Liver (tissue), 9 donors: ENCODE measurements around the gene PHKG2. TPM values are rescaled to one million over a fixed set of nuclear protein-coding genes. Genes with fewer than 3 reads are reported as not detected.
"Not testable (repeated sequence)": the region's sequence is repeated elsewhere in the genome, so short reads cannot be mapped to it uniquely, and the experiment has no call there.

ENCODE experiments used
- DNase-seq: peaks from one replicate; pipeline ENCODE4 v3.0.0-alpha.2; 2017; ENCODE audit warnings: low spot score
- H3K27ac ChIP-seq, 2 donors: one replicate each; pipeline ENCODE4 v1.7.0; 2013; ENCODE audit warnings: inconsistent platforms in 2 of 2, low read length in 2 of 2, control low read depth in 1 of 2, low read depth in 1 of 2, mild to moderate bottlenecking in 1 of 2
- H3K27me3 ChIP-seq, 4 donors: one replicate each; pipeline versions ENCODE4 v1.6.1 to v1.7.0; 2013; ENCODE audit warnings: low read length in 3 of 4, inconsistent platforms in 1 of 4, mild to moderate bottlenecking in 1 of 4, moderate library complexity in 1 of 4; ENCODE audit not compliant: control insufficient read depth in 4 of 4, insufficient read depth in 4 of 4
- H3K36me3 ChIP-seq, 4 donors: one replicate each; pipeline versions ENCODE4 v1.6.1 to v1.7.0; 2013; ENCODE audit warnings: low read length in 3 of 4, mild to moderate bottlenecking in 3 of 4, low read depth in 1 of 4, moderate library complexity in 1 of 4; ENCODE audit not compliant: control insufficient read depth in 4 of 4, insufficient read depth in 3 of 4
- H3K4me1 ChIP-seq, 4 donors: one replicate each; pipeline versions ENCODE4 v1.6.1 to v1.7.0; 2013; ENCODE audit warnings: low read length in 3 of 4, mild to moderate bottlenecking in 3 of 4, moderate library complexity in 1 of 4; ENCODE audit not compliant: control insufficient read depth in 4 of 4, insufficient read depth in 4 of 4
- H3K4me3 ChIP-seq, 3 donors: one replicate each; pipeline versions ENCODE4 v1.6.1 to v1.7.0; 2013; ENCODE audit warnings: low read length in 3 of 3, control low read depth in 1 of 3, low read depth in 1 of 3, mild to moderate bottlenecking in 1 of 3
- H3K9ac ChIP-seq, 2 donors: one replicate each; pipeline ENCODE4 v1.7.0; 2013; ENCODE audit warnings: low read length in 2 of 2, mild to moderate bottlenecking in 2 of 2, moderate library complexity in 2 of 2, control low read depth in 1 of 2, low read depth in 1 of 2
- H3K9me3 ChIP-seq, 4 donors: one replicate each; pipeline versions ENCODE4 v1.6.1 to v1.7.0; 2013; ENCODE audit warnings: low read length in 3 of 4; ENCODE audit not compliant: control insufficient read depth in 4 of 4
- EGR1 ChIP-seq, 2 donors: IDR thresholded peaks; 2 replicates each; pipeline ENCODE4 v1.6.1; 2016 to 2018; ENCODE audit warnings: antibody characterized with exemption in 2 of 2, low read depth in 2 of 2
- FOXA1 ChIP-seq: IDR thresholded peaks from 2 replicates; pipeline ENCODE4 v1.6.1; 2016; ENCODE audit warnings: antibody characterized with exemption
- FOXA2 ChIP-seq: IDR thresholded peaks from 2 replicates; pipeline ENCODE4 v1.6.1; 2016; ENCODE audit warnings: antibody characterized with exemption
- GABPA ChIP-seq, 2 donors: IDR thresholded peaks in 1 of 2; conservative IDR thresholded peaks in 1 of 2; 2 replicates each; pipeline ENCODE4 v1.6.1; 2016; ENCODE audit warnings: antibody characterized with exemption in 2 of 2, mild to moderate bottlenecking in 1 of 2, moderate library complexity in 1 of 2
- HNF4A ChIP-seq, 2 donors: conservative IDR thresholded peaks; 2 replicates each; pipeline ENCODE4 v1.6.1; 2016; ENCODE audit warnings: antibody characterized with exemption in 2 of 2, mild to moderate bottlenecking in 2 of 2
- HNF4G ChIP-seq: IDR thresholded peaks from 2 replicates; pipeline ENCODE4 v1.6.1; 2016; ENCODE audit warnings: antibody characterized with exemption
- JUND ChIP-seq, 2 donors: IDR thresholded peaks; 2 replicates each; pipeline ENCODE4 v1.6.1; 2016; ENCODE audit warnings: antibody characterized with exemption in 2 of 2
- NR2F2 ChIP-seq: IDR thresholded peaks from 2 replicates; pipeline ENCODE4 v1.6.1; 2016; ENCODE audit warnings: antibody characterized with exemption
- RAD21 ChIP-seq, 2 donors: IDR thresholded peaks; 2 replicates each; pipeline ENCODE4 v1.6.1; 2016; ENCODE audit warnings: antibody characterized with exemption in 2 of 2, mild to moderate bottlenecking in 2 of 2
- RXRA ChIP-seq, 2 donors: IDR thresholded peaks; 2 replicates each; pipeline ENCODE4 v1.6.1; 2017 to 2018; ENCODE audit warnings: antibody characterized with exemption in 2 of 2, mild to moderate bottlenecking in 1 of 2
- SP1 ChIP-seq: IDR thresholded peaks from 2 replicates; pipeline ENCODE4 v1.6.1; 2018; ENCODE audit warnings: antibody characterized with exemption, mild to moderate bottlenecking
- TAF1 ChIP-seq: conservative IDR thresholded peaks from 2 replicates; pipeline ENCODE4 v1.6.1; 2016; ENCODE audit warnings: antibody characterized with exemption, mild to moderate bottlenecking
- YY1 ChIP-seq: IDR thresholded peaks from 2 replicates; pipeline ENCODE4 v1.6.1; 2016; ENCODE audit warnings: antibody characterized with exemption, mild to moderate bottlenecking
- WGBS: extraction: QIAGEN DNeasy Blood & Tissue Kit; methylation state at CpG from one replicate; pipeline ENCODE4 v1.1.7; 2013; 5-methylcytosine and 5-hydroxymethylcytosine counted together
- polyA plus RNA-seq, 2 donors: library from polyadenylated mRNA; stranded (reverse) in 1 of 2; unstranded in 1 of 2; fragments of 200-250 nt in 1 of 2; fragments of >200 nt in 1 of 2; fragmentation: Nextera tagmentation in 1 of 2; extraction: Ambion mirVana in 1 of 2; gene quantifications; one replicate each; pipeline versions ENCODE4 v1.2.1 to v1.2.3, GENCODE V29; 2013 to 2015
- total RNA-seq, 2 donors: library from RNA; depleted of rRNA; stranded (reverse); fragments of >200 nt; gene quantifications; one replicate each; pipeline ENCODE4 v1.2.3, GENCODE V29; 2014
- TF ChIP-seq, protein P1 (sequence below): IDR thresholded peaks from 2 replicates; pipeline ENCODE4 v1.6.1; 2016; ENCODE audit warnings: antibody characterized with exemption
- TF ChIP-seq, protein P2 (sequence below): IDR thresholded peaks from 2 replicates; pipeline ENCODE4 v1.6.1; 2016; ENCODE audit warnings: antibody characterized with exemption
- TF ChIP-seq, protein P3 (sequence below): IDR thresholded peaks from 2 replicates; pipeline ENCODE4 v1.6.1; 2016; ENCODE audit warnings: antibody characterized with exemption
- TF ChIP-seq, protein P4 (sequence below): IDR thresholded peaks from 2 replicates; pipeline ENCODE4 v1.6.1; 2016; ENCODE audit warnings: antibody characterized with exemption, mild to moderate bottlenecking
- TF ChIP-seq, protein P5 (sequence below): fragments of 150-350 bp; IDR thresholded peaks from 2 replicates; pipeline ENCODE4 v1.5.1; 2017; ENCODE audit warnings: improper control_type of control experiment, low read depth, low read length; ENCODE audit not compliant: missing input control
- donor health status: healthy.
- donor health status: healthy.
- donor health status: healthy.
- donor health status: healthy.
- donor health status: healthy.

PHKG2 gene
- total and polyA plus RNA-seq, 4 donors, result 9.2 to 21.2 (median 17.9) TPM

DNA sequence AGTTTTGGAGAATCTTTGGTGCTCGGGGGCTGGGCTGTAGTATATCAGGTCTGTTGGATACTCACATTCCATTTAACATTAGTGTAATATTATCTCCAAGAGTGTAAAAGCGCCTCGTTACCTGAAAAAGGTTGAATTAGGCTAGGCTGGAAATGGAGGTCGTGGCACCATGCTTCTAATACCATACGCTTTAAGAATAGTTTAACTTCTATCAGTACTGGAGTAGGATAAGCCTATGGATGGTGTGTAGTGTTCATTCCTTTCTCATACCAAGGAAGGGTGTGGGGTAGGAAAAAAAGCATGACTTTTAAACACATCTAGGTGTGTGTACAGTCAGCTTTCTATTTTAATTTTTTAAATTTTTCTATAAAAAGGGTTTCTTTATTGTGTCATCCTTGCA lies 47.3 kb upstream of the PHKG2 start:
- H3K27ac ChIP-seq, result no peak overlapping the region
- H3K27me3 ChIP-seq, result no peaks in the 10 kb centered on the region
- H3K36me3 ChIP-seq, result peaks cover 15 to 36% (median 25%) of the 10 kb centered on the region in 4 donors
- H3K4me3 ChIP-seq, result no peak overlapping the region
- no peak overlapping the region for H3K9ac ChIP-seq
- H3K9me3 ChIP-seq, result no peaks in the 10 kb centered on the region
- peaks cover 0 to 24% (median 20%) of the 10 kb centered on the region in 4 donors for H3K4me1 ChIP-seq
- TF ChIP-seq SP1, result no peak
- TF ChIP-seq, protein P1, sequence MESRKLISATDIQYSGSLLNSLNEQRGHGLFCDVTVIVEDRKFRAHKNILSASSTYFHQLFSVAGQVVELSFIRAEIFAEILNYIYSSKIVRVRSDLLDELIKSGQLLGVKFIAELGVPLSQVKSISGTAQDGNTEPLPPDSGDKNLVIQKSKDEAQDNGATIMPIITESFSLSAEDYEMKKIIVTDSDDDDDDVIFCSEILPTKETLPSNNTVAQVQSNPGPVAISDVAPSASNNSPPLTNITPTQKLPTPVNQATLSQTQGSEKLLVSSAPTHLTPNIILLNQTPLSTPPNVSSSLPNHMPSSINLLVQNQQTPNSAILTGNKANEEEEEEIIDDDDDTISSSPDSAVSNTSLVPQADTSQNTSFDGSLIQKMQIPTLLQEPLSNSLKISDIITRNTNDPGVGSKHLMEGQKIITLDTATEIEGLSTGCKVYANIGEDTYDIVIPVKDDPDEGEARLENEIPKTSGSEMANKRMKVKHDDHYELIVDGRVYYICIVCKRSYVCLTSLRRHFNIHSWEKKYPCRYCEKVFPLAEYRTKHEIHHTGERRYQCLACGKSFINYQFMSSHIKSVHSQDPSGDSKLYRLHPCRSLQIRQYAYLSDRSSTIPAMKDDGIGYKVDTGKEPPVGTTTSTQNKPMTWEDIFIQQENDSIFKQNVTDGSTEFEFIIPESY, result no peak
- TF ChIP-seq FOXA1, result no peak
- TF ChIP-seq TAF1, result no peak
- TF ChIP-seq HNF4G, result no peak
- no peak for TF ChIP-seq GABPA (IDR thresholded peaks at IDR 0.05 in 1 of 2, conservative IDR thresholded peaks at IDR 0.05 in 1 of 2)
- no peak for TF ChIP-seq NR2F2
- no peak for TF ChIP-seq RAD21 (IDR thresholded peaks at IDR 0.05)
- no peak for TF ChIP-seq RXRA (IDR thresholded peaks at IDR 0.05)
- TF ChIP-seq, protein P2, sequence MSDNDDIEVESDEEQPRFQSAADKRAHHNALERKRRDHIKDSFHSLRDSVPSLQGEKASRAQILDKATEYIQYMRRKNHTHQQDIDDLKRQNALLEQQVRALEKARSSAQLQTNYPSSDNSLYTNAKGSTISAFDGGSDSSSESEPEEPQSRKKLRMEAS, result no peak
- TF ChIP-seq, protein P3, sequence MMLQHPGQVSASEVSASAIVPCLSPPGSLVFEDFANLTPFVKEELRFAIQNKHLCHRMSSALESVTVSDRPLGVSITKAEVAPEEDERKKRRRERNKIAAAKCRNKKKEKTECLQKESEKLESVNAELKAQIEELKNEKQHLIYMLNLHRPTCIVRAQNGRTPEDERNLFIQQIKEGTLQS, result no peak
- TF ChIP-seq JUND (IDR thresholded peaks at IDR 0.05), result no peak
- TF ChIP-seq YY1, result no peak
- TF ChIP-seq, protein P4, sequence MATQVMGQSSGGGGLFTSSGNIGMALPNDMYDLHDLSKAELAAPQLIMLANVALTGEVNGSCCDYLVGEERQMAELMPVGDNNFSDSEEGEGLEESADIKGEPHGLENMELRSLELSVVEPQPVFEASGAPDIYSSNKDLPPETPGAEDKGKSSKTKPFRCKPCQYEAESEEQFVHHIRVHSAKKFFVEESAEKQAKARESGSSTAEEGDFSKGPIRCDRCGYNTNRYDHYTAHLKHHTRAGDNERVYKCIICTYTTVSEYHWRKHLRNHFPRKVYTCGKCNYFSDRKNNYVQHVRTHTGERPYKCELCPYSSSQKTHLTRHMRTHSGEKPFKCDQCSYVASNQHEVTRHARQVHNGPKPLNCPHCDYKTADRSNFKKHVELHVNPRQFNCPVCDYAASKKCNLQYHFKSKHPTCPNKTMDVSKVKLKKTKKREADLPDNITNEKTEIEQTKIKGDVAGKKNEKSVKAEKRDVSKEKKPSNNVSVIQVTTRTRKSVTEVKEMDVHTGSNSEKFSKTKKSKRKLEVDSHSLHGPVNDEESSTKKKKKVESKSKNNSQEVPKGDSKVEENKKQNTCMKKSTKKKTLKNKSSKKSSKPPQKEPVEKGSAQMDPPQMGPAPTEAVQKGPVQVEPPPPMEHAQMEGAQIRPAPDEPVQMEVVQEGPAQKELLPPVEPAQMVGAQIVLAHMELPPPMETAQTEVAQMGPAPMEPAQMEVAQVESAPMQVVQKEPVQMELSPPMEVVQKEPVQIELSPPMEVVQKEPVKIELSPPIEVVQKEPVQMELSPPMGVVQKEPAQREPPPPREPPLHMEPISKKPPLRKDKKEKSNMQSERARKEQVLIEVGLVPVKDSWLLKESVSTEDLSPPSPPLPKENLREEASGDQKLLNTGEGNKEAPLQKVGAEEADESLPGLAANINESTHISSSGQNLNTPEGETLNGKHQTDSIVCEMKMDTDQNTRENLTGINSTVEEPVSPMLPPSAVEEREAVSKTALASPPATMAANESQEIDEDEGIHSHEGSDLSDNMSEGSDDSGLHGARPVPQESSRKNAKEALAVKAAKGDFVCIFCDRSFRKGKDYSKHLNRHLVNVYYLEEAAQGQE, result no peak
- TF ChIP-seq, protein P5, sequence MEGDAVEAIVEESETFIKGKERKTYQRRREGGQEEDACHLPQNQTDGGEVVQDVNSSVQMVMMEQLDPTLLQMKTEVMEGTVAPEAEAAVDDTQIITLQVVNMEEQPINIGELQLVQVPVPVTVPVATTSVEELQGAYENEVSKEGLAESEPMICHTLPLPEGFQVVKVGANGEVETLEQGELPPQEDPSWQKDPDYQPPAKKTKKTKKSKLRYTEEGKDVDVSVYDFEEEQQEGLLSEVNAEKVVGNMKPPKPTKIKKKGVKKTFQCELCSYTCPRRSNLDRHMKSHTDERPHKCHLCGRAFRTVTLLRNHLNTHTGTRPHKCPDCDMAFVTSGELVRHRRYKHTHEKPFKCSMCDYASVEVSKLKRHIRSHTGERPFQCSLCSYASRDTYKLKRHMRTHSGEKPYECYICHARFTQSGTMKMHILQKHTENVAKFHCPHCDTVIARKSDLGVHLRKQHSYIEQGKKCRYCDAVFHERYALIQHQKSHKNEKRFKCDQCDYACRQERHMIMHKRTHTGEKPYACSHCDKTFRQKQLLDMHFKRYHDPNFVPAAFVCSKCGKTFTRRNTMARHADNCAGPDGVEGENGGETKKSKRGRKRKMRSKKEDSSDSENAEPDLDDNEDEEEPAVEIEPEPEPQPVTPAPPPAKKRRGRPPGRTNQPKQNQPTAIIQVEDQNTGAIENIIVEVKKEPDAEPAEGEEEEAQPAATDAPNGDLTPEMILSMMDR, result no peak
- no peak for TF ChIP-seq HNF4A (conservative IDR thresholded peaks at IDR 0.05)
- no peak for TF ChIP-seq FOXA2
- TF ChIP-seq EGR1 (IDR thresholded peaks at IDR 0.05; ENCODE audit: low read depth in 2 of 2), result no peak
- WGBS, result 93% methylated on average over 5 of the region's 5 CpGs
- DNase-seq, result no peak

DNA sequence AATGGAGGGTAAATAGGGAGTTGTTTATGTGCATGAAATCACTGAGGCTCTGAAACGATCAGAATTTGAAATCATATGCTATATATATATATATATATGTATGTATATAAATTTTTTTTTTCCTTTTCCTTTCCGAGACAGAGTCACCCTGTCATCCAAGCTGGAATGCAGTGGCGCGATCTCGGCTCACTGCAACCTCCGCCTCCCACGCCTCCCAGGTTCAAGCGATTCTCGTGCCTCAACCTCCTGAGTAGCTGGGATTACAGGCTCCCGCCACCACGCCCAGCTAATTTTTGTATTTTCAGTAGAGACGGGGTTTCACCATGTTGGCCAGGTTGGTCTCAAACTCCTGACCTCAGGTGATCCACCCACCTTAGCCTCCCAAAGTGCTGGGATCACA lies 45.2 kb upstream of the PHKG2 start:
- H3K9ac ChIP-seq, DNase-seq, H3K9me3 ChIP-seq, H3K27ac ChIP-seq, H3K4me3 ChIP-seq, H3K27me3 ChIP-seq: not testable (repeated sequence)
- H3K4me1 ChIP-seq, result peaks cover 0 to 17% (median 14%) of the 10 kb centered on the region in 4 donors
- 95% methylated on average over 12 of the region's 12 CpGs for WGBS
- peaks cover 15 to 57% (median 46%) of the 10 kb centered on the region in 4 donors for H3K36me3 ChIP-seq
